ENCODE results near the gene HEATR5B. TPM values are rescaled to one million over a fixed set of nuclear protein-coding genes. Genes with fewer than 3 reads are reported as not detected.

HEATR5B gene
- total RNA-seq (2022; extraction: Qiagen RNA extraction; ENCODE audit: low read depth) = 6.4 to 8.4 TPM (median 7.7 TPM) in 5 replicates

DNA sequence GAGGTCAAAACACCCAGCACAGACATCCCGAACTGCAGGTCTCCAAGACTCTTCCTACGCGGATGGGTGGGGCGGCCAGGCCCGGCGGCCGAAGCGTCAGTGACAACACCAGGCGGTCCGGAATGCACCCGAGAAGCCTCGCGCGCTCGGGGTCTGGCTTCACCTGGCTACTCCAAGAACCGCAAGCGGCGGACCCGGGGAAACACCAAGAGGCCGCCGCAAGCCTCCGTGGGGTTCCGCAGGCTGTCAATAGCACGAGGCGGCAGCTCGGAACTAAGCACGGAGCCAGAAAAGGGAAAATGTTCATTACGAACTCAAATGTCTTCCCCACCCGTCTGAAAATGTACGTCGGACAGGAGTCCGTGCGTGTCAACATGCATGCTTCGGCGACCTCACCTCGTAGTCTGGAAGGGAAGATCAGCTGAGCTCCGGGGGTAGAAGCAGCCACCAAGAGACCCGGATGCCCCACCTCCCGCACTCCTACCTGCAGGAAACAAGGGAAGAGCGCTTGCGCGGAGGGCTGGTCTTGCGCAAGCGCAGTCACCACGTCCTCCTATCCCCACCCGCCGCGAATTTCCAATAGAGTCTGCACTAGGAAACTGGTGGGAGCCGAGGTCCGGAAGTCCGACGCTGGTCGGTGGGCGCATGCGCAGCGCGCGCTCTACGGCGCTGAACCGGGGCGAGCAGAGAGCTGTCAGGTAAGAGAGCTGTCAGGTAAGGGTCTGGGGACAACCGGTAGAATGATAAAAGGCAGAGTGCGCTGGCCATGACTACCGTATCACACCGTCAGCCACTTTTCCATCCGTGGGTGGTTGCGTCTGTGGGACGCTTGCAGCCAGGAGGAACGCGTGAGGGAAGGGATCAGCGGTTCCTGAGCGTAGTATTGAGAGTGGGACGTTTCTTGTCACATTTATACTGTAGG, at the start of gene HEATR5B, which contains the start of gene GPATCH11:
TSS of gene HEATR5B (minus strand) at position 500 of the 922 bp plus-strand sequence. CDS start 958 bp downstream, outside the sequence.
TSS of gene GPATCH11 (plus strand) at position 646 of the 922 bp plus-strand sequence. CDS start 3,864 bp downstream, outside the sequence.

DNA sequence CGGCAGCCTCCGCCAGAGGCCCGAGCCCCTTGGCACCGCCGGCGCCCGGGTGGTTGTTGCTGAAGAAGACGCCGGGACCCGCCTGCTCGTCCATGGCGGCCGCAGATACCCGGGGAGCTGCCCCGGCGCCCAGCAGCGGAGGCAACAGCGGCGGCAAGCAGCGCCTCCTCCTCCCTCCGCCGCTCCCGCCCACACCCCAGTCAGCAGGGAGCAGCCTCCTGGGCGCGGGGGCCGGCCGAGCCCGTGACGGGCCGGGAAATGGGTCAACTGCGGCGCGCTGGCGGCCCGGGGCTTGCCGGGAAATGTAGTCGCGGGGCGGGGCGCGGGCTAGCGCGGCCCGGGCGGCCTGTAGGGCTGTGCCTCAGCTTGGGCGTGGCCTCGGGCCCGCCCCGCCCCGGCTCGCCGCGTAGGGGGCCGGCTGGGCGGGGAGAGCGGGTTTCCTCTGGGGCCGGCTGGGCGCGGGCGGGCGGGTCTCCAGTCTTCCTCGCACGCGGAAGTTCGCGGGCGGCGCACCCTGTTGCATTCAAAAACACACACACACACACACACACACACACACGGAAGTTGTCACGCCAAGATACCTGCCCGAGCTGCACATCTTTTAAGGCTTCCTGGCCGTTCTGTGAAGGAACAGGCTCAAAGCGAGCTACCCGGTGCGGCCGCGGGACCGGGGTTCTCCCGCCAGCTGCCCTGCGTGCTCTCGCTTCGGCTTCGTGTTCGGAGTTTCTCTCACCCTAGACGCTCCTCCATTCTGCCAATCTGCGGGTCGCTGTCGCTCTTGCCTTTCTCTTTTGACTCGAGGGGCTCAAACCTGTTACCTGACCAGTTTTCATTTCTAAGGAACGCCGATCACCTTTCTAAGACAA, 117.6 kb downstream of the HEATR5B start, which contains the start of gene STRN:
TSS of gene STRN (minus strand) at position 167 of the 866 bp plus-strand sequence. CDS start at position 94, 73 bp downstream.

Other genes with a start within 250 kb of the HEATR5B start
- gene STRN, start 117.8 kb downstream of the HEATR5B start, total RNA-seq (2022; extraction: Qiagen RNA extraction; ENCODE audit: low read depth) = 14.9 to 24.3 TPM (median 21.6 TPM) in 5 replicates
- gene GPATCH11, start 146 bp upstream of the HEATR5B start, total RNA-seq (2022; extraction: Qiagen RNA extraction; ENCODE audit: low read depth) = 9.9 to 12.0 TPM (median 10.7 TPM) in 5 replicates
- 19.3 to 31.6 TPM (median 29.1 TPM) in 5 replicates for gene EIF2AK2, start 72.6 kb upstream of the HEATR5B start, total RNA-seq (2022; extraction: Qiagen RNA extraction; ENCODE audit: low read depth)
- not detected in 5 replicates for gene SULT6B1, start 104.3 kb upstream of the HEATR5B start, total RNA-seq (2022; extraction: Qiagen RNA extraction; ENCODE audit: low read depth)
- gene CEBPZOS, start 112.1 kb upstream of the HEATR5B start, total RNA-seq (2022; extraction: Qiagen RNA extraction; ENCODE audit: low read depth) = 41.5 to 49.5 TPM (median 44.1 TPM) in 5 replicates
- 73.5 to 86.2 TPM (median 81.7 TPM) in 5 replicates for gene CEBPZ, start 147.2 kb upstream of the HEATR5B start, total RNA-seq (2022; extraction: Qiagen RNA extraction; ENCODE audit: low read depth)
- gene NDUFAF7, start 147.3 kb upstream of the HEATR5B start, total RNA-seq (2022; extraction: Qiagen RNA extraction; ENCODE audit: low read depth) = 18.2 to 24.1 TPM (median 21.5 TPM) in 5 replicates
- 10.9 to 17.1 TPM (median 13.9 TPM) in 5 replicates for gene PRKD3, start 240.5 kb upstream of the HEATR5B start, total RNA-seq (2022; extraction: Qiagen RNA extraction; ENCODE audit: low read depth)